Ishikawa (cell line): ENCODE measurements around the gene KRTAP19-1.

ENCODE experiments used
- CEBPB ChIP-seq: IDR thresholded peaks from 2 replicates; pipeline ENCODE4 v1.6.1; 2012
- CREB1 ChIP-seq: IDR thresholded peaks from 2 replicates; pipeline ENCODE4 v1.6.1; 2012; ENCODE audit warnings: low read depth
- EGR1 ChIP-seq: IDR thresholded peaks from 2 replicates; pipeline ENCODE4 v1.6.1; 2012
- EP300 ChIP-seq: IDR thresholded peaks from 2 replicates; pipeline ENCODE4 v1.6.1; 2012; ENCODE audit warnings: borderline replicate concordance
- FOXM1 ChIP-seq: IDR thresholded peaks from 2 replicates; pipeline ENCODE4 v1.6.1; 2012; ENCODE audit warnings: low read depth, borderline replicate concordance
- MAX ChIP-seq: IDR thresholded peaks from 2 replicates; pipeline ENCODE4 v1.6.1; 2012
- RAD21 ChIP-seq: IDR thresholded peaks from 2 replicates; pipeline ENCODE4 v1.6.1; 2012; ENCODE audit warnings: low read depth
- REST ChIP-seq: IDR thresholded peaks from 2 replicates; pipeline ENCODE4 v1.6.1; 2012; ENCODE audit warnings: low read depth, mild to moderate bottlenecking
- TAF1 ChIP-seq: IDR thresholded peaks from 2 replicates; pipeline ENCODE4 v1.6.1; 2012; ENCODE audit warnings: low read depth, mild to moderate bottlenecking
- TCF12 ChIP-seq: IDR thresholded peaks from 2 replicates; pipeline ENCODE4 v1.6.1; 2012; ENCODE audit warnings: low read depth
- TEAD4 ChIP-seq: IDR thresholded peaks from 2 replicates; pipeline ENCODE4 v1.6.1; 2012
- USF1 ChIP-seq: IDR thresholded peaks from 2 replicates; pipeline ENCODE4 v1.6.1; 2012
- YY1 ChIP-seq: IDR thresholded peaks from 2 replicates; pipeline ENCODE4 v1.6.1; 2012; ENCODE audit warnings: low read depth
- ZBTB7A ChIP-seq: IDR thresholded peaks from 2 replicates; pipeline ENCODE4 v1.6.1; 2012; ENCODE audit warnings: low read depth

GRCh38 chr21:30518876-30519275 is 38.7 kb upstream of the KRTAP19-1 start:
- TF ChIP-seq TEAD4 (no peak), TAF1 (no peak), EP300 (no peak), REST (no peak), EGR1 (no peak), CEBPB (no peak), YY1 (no peak), MAX (no peak), CREB1 (no peak), TCF12 (no peak), RAD21 (no peak), USF1 (no peak), ZBTB7A (no peak), FOXM1 (no peak)
